Stimulated activated CD8-positive, alpha-beta memory T cell treated with anti-CD3 and anti-CD28 coated beads, Interleukin-15, amount 100 ng/mL, for 48 hours (primary cell): ENCODE measurements around the gene GGA1.
"Not testable (repeated sequence)": the region's sequence is repeated elsewhere in the genome, so short reads cannot be mapped to it uniquely, and the experiment has no call there.

Experiments used
- DNase-seq, 2 donors: peaks; one replicate each; pipeline ENCODE4 v3.0.0-alpha.2; 2020; ENCODE audit warnings: low read depth in 2 of 2

Gene GGA1

DNA sequence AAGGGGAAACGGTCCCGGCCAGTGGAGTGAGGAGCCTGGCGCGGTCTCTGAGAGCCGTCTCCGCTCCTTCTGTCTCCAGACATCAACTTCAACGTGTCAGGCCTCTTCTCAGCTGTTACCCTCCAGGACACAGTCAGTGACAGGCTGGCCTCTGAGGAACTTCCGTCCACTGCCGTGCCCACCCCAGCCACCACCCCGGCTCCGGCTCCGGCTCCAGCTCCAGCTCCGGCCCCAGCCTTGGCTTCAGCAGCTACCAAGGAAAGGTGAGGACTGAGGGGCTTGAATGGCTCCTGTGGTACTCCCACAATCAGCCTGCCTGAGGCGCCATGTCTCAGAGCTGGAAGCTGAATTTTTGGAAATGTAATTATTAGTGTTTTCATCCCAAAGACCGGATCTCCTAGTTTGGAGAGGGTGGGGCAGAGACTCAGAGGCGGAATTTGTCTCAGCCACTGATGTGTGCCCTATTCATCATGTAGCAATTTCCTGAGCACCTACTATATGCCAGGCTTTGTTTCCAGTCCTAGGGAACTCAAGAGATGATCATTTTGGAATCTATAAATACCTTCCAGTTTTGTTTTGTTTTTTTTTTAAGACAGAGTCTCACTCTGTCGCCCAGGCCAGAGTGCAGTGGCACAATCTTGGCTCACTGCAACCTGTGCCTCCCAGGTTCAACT lies 42.0 kb downstream of the GGA1 start:
- no peak for DNase-seq

DNA sequence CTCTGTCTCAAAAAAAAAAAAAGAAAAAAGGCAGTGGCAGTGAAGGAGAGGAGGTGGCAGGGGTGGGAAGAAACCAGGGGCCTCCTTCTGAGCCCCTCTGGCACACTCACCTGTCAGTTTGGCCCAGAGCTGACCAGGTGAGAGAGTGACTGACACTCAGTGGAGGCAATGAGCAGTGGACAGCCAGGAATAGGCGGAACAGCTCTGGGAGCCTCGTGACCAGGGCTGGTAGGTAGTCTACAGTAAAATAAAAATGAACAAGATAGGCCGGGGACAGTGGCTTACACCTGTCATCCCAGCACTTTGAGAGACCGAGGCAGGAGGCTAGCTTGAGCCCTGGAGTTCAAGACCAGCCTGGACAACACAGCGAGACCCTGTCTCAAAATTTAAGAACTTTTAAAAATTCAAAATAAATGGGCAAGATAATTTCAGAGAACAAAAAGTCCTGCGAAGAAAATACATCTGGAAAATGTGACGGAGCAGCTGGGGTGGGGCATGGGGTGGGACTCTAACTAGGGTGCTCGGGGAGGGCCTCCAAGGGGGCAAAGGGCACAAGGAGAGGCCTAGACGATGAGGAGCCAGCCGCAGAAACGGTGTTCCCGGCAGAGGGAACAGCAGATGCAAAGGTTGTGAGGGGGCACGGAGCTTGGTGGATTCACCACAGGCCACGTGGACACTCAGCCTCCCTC lies 46.1 kb downstream of the GGA1 start:
- DNase-seq = no peak

DNA sequence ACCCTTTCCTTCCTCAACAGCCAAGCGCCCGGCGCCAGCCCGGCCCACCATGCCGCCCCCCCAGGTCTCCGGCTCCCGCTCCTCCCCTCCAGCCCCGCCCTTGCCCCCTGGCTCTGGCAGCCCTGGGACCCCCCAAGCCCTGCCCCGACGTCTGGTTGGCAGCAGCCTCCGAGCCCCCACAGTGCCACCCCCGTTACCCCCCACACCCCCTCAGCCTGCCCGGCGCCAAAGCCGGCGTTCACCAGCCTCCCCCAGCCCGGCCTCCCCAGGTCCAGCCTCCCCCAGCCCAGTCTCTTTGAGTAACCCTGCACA lies 46.6 kb downstream of the GGA1 start:
- no peak for DNase-seq

DNA sequence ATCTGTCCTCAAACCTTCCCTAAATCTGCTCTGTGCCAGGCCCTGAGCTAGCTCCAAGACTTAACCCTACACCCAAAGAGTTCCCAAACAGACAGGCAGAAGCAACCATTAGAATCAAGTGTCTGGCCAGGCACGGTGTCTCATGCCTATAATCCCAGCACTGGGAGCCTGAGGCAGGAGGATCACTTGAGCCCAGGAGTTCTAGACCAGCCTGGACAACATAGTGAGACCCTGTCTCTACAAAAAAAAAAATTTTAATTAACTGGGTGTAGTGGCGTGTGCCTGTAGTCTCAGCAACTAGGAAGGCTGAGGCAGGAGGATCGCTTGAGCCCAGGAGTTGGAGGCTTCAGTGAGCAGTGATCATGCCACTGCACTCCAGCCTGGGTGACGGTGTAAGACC lies 47.9 kb downstream of the GGA1 start:
- DNase-seq = not testable (repeated sequence)

DNA sequence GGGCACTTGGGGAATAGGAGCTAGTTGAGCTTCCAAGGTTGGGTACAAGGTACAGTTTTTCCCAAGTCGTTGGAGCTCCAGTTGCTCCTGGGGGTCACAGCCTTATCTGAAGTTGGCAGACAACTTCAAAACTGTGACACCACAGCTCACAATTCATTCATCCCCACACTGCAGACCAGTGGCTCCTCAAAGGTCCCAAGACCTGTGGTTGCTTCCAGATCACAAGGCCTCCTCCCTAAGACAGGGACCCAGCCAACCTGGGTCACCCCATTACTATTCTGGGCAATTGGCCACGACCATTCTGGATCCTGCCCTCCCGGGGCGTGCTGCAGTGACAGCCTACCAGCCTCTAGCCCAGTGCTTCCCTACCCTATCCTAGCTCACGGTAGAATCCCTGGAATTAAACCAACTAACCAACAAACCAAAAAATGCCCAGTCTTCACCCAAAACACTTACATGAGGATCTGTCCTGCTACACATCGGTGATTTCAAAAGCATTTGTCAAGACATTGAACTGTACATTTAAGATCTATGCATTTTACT lies 49.0 kb downstream of the GGA1 start:
- no peak for DNase-seq

DNA sequence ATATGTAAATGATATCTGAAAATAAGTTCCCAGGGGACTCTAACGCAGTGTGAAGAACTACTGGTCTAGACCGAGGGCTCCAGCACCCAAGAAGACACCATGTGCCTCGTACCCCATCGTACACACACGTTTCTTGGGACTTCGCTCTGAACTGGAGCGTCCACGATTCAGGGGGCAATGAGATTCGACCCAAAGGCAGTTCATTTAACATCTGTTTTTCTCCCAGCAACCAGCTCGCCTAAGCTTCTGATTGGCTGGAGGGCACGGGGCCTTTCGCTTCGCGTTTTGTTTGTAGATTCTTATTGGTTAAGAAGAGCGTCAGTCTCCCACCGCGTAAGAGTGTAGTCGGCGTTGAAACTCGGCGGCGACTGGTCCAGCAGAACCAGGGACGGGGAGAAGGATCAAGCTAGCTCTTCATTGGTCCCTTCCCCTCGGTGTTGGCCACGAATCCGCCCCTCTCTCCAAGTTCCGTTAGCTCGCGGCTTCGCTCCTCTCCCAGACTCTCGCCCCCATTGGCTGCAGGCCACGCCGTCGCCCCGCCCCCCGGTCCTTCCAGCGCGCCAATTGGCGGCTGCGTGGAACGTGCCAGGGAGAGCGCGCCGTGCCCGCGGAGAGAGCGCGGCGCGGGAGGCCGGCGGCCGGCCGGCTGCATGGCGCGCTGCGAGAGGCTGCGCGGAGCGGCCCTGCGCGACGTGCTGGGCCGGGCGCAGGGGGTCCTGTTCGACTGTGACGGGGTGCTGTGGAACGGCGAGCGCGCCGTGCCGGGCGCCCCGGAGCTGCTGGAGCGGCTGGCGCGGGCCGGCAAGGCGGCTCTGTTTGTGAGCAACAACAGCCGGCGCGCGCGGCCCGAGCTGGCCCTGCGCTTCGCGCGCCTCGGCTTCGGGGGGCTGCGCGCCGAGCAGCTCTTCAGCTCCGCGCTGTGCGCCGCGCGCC lies 49.8 kb downstream of the GGA1 start, which contains the start of gene PDXP:
Gene PDXP (plus strand): TSS at position 591 of the 933 bp plus-strand sequence. CDS start 60 bp downstream, at position 651.
- DNase-seq = peak; percentile 96 to 97

DNA sequence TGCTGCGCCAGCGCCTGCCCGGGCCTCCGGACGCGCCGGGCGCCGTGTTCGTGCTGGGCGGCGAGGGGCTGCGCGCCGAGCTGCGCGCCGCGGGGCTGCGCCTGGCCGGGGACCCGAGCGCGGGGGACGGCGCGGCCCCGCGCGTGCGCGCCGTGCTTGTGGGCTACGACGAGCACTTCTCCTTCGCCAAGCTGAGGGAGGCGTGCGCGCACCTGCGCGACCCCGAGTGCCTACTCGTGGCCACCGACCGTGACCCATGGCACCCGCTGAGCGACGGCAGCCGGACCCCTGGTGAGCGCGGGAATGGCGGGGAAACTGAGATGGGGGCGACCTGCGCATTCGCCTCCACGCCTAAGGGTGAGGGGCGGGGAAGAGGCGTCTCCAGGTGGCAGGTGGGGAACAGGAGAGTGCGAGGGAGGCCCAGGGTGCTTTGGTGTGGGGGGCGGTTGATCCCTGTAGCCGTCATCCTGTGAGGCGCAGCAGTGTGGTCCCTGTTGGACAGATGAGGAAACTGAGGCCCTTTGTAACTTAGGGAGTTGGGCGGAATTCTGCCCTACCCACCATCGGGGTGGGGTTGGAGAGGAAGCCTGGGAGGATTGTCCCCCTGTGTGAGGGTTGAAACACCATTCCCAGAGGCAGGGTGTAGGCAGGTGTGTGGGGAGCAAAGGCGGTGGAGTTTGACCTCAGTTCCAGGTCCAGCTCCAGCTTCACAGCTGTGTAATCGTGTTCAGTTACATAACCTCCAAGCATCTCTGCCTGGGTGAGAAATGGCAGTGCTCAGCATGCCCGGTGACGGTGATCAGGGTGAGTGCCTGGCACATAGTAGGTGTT lies 50.6 kb downstream of the GGA1 start:
- DNase-seq = no peak

DNA sequence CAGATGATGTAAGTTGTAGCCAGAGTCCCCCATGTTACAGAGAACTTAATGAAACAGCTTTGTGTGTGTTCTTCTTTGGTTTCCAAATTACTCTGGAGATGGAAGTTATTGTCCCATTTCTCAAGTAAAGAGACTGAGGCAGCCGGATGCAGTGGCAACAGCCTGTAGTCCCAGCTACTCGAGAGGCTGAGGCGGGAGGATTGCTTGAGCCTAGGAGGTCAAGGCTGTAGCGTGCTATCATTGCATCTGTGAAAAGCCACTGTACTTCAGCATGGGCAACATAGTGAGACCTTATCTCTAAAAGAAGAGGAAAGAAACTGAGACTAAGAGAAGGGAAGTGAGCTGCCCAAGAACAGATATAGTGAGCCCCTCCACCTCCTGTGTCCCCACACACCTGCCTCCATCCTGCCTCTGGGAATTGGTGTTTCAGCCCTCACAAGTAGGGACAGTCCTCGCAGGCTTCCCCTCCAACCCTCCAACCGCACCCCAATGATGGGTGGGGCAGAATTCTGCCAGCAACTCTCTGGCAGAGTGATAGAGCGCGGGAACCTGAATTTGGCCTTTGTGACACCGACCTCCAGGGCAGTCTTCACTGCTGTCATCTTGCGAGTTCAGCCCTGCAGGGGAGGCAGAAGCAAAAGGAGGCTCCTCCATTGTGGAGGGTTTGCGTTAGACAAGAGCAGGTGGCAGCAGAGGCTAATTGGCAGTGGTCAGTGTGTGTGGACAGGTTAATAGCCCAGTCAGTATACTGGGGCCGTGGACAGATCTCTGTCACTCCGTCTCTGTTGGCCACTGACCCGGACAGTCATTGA lies 51.5 kb downstream of the GGA1 start:
- DNase-seq = no peak

DNA sequence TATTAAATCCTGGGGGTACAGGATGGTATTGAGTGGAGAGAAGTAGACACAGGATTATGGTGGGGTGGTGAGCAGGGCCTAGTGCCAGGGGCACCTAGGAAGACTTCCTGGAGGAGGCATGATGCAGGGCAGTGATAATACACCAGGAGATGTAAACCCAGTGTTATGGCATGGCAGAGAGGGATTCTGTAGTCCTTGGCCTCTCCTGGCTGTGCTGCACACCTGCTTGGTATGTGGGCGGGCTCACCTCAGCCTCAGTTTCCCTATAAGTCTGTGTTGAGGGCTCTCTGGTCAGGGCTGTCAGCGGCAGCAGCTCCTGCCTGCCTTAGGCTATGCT lies 52.0 kb downstream of the GGA1 start:
- DNase-seq = no peak

DNA sequence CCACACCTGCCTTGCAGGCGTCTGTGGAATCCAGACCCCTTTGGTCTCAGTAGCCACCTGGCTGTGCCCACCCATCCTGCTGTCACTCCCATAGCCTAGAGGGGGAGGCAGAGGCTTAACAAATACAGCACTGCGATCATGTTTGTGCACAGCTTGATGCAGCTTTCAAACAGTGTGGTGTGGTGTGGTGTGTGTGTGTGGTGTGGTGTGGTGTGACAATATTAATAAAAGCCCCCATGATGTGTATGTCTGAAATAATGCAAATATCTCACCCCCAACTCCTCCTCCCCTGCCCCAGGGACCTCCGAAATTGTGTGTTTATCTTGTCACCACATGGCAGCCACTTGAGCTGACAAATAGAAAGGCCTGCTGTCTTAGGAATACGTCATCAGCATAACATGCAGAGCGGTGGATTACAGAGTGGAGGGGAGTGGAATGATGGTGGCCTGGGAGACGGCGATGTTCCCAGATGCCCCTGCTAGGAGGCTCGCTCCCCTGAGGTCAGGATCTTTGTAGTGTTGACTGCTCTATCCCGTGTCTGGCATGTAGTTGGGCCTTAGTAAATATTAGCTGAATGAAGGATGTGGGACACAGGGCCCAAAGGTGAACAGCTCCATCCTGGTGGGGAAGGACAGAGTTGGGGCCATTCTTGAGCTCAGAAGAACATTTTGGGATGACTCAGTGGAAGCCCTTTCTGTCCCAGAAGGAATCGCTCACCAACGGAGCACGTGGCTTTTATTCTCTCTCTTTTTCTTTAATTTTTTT lies 52.7 kb downstream of the GGA1 start:
- DNase-seq = no peak

DNA sequence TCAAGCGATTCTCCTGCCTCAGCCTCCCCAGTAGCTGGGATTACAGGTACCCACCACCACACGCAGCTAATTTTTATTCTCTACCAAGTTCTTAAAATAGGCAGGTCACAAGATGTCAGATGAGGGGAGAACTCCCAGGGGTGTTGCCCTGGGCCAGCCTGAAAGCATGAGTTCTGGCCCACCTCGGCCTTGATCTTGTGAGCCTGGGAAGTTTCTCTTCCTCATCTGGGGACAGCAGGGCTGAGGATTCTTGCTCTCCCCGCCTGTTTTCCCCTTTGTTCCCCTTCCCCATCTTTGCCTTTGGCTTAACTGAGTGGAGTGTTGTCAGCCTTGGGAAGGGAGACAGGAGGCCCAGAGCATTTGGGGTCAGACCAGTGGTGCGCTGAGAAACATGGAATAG lies 53.4 kb downstream of the GGA1 start:
- DNase-seq = no peak

DNA sequence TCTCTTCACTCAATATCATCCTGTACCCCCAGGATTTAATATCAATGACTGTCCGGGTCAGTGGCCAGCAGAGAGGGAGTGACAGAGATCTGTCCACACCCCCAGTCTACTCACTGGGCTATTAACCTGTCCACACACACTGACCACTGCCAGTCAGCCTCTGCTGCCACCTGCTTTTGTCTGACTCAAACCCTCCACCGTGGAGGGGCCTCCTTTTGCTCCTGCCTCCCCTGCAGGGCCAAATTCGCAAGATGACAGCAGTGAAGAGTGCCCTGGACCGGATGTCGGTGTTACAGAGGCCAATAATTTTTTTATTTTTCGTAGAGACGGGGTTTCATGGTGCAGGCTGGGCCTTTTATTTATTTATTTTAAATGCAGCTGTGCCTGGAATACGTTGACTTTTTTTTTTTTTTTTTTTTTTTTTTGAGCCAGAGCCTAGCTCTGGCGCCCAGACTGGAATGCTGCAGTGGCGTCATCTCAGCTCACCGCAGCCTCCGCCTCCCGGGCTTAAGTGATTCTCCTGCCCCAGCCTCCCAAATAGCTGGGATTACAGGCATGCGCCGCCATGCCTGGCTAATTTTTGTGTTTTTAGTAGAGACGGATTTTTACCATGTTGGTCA lies 55.0 kb downstream of the GGA1 start:
- no peak for DNase-seq

DNA sequence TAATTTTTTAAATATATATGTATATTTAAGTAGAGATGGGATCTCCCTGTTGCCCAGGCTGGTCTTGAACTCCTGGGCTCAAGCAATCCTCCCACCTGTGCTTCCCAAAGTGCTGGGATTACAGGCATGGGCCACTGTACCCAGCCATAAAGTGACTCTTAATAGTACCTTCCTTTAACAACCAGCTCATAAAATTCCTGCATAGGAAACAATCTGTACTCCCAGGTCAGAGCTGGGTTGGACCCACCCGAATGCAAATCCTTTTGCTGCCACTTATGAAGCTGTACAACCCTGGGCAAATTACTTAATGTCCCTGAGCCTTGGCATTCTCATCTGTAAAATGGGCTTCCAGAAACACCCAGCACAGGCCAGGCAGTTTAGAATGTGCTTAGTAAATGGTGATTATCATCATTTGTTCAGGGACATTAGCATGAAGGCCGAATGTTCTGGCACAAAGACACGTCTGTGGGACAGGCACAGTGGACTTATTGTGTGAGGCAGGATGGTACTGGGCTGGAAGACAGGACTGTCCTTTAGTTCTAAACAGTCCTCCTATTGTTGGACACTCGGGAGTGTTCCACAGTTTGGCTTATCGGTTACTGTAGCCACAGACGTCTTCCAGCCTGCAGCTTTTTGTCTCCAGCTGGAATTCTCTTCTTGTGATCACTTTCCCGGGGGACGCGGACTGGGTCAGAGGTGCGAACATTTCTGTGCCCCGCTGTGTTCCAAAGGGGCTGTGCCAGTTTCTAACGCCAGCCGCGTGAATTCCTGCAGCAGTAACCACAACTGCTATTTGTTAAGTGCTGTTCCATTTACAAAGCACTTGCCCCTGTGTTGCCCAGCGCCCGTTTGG lies 55.8 kb downstream of the GGA1 start:
- no peak for DNase-seq

DNA sequence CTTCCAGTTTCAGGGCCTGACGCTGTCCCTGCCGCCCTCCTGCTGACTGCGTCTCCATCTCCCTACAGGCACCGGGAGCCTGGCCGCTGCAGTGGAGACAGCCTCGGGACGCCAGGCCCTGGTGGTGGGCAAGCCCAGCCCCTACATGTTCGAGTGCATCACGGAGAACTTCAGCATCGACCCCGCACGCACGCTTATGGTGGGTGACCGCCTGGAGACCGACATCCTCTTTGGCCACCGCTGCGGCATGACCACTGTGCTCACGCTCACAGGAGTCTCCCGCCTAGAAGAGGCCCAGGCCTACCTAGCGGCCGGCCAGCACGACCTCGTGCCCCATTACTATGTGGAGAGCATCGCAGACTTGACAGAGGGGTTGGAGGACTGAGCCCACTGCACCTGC lies 56.9 kb downstream of the GGA1 start:
- no peak for DNase-seq

DNA sequence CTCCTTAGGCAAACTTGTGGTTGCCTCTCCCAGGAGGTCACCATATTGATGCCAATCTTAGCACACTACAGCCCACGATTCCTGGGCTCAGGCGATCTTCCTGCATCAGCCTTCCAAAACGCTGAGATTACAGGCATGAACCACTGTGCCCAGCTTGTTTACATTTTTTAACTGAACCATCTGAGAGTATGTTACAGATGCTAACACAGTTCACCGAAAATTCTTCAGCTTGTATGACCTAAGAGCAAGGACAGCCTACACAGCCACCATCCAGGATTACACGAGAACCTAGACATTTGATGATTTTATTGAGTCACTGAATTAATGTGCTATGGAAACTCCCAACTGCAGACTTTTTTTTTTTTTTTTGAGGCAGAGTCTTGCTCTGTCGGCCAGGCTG lies 61.0 kb downstream of the GGA1 start:
- no peak for DNase-seq

DNA sequence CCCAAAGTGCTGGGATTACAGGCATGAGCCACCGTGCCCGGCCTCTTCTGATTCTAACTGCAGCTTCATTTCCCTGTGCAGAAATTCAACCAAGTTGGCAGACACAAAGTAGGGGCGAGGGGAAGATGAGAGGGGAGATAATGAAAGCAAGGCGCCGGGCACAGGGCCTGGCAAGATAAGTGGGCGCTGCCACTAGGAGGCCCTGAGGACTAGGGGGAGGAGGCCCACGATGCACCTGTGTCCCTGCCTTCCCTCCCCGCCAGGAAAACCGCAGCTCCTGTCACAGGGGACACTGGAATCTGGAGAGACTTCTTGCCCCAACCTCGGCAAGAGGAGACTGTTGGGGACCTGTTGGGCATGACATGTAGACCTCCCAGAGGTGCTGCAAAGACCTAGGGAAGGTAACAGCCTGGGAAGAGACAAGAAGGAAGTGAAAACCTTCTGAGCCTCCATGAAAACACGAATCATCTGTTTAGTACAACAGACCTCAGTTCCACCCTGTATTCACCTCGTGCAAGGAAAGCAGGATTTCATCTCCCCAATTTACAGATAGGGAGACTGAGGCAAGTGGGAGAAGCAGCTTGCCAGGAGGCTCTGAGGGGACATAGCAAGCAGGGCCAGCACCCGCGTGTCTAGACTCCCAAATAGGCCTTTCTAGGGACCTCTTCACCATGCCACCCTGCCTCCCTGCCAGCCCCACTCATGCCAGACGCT lies 63.7 kb downstream of the GGA1 start:
- no peak for DNase-seq

DNA sequence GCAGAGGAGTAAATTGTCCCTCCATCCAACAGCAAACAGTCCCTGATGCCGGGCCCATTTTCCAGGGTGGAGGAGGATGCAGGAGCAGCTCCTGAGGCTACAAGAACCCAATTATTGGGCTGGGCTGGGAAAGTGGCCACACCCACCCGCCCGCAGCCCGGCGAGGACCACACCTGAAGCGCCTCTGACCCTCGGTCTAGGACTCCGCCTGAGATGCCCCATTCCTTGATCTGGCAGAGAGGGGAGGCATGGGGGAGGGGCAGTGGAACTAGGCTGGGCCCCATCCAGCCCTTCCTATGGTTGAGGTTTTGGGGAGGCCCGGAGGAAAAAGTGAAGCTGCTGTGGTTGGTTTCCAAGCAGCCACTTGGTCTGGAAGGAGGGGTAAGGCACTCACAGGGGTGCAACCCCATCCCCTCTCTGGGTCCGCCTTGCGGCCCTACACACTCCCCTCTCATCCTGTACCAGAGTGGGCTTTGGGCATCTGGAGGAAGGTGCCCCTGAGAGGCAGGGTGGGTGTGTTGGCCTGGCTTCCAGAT lies 64.4 kb downstream of the GGA1 start:
- no peak for DNase-seq

DNA sequence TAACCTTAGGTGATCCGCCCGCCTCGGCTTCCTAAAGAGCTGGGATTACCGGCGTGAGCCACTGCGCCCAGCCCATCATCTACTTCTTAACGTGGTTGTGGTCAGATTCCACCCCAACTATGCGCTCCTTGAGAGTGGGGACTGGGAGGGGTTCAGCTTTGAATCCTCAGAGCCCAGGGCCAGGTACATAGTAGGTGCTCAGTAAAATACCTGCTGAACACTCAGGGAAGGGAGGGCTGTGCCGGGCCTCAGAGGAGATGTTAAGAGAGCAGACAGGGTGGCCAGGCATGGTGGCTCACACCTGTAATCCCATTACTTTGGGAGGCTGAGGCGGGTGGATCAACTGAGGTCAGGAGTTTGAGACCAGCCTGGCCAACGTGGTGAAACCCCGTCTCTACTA lies 65.6 kb downstream of the GGA1 start:
- no peak for DNase-seq
